ENCODE measurements around the gene SAXO1. TPM values are rescaled to one million over a fixed set of nuclear protein-coding genes. Genes with fewer than 3 reads are reported as not detected.

The SAXO1 gene
- total RNA-seq, 2 donors from 2014 or later, result not detected

- no peaks in the 10 kb centered on the region for H3K27me3 ChIP-seq
- WGBS, 2 donors, result 83 to 88% methylated on average over 2 to 9 of the region's 9 CpGs
- H3K27ac ChIP-seq, result no peak overlapping the region
- H3K4me1 ChIP-seq, result no peaks in the 10 kb centered on the region
- ATAC-seq, result no peak
- no peak overlapping the region for H3K4me3 ChIP-seq
- no peak for TF ChIP-seq CTCF (IDR thresholded peaks at IDR 0.05)
- TF ChIP-seq POLR2A (IDR thresholded peaks at IDR 0.05), result no peak
- no peak for DNase-seq
- intact Hi-C loops (cut with DNase I), result no loop called here
- H3K9me3 ChIP-seq, result no peaks in the 10 kb centered on the region
- H3K36me3 ChIP-seq (replicated peaks in 1 of 2; ENCODE audit: insufficient read depth in 1 of 2, low read depth in 2 of 2), result no peaks in the 10 kb centered on the region
These were observed 126.2 kb downstream of the SAXO1 start for GRCh38 chr9:18906656-18907395.

- no peak for ATAC-seq
These were observed 127.0 kb downstream of the SAXO1 start for GRCh38 chr9:18905883-18906629.

GRCh38 chr9:18905028-18905882 lies 127.8 kb downstream of the SAXO1 start:
- no peak for TF ChIP-seq CTCF (IDR thresholded peaks at IDR 0.05)
- TF ChIP-seq POLR2A (IDR thresholded peaks at IDR 0.05), result no peak

More at GRCh38 chr9:18905883-18906629, 127.0 kb downstream of the SAXO1 start:
- Histone ChIP-seq H3K4me3 (no peak overlapping the region), H3K27me3 (no peaks in the 10 kb centered on the region), H3K27ac (no peak overlapping the region), H3K36me3 (replicated peaks in 1 of 2; ENCODE audit: insufficient read depth in 1 of 2, low read depth in 2 of 2) (no peaks in the 10 kb centered on the region), H3K9me3 (no peaks in the 10 kb centered on the region), H3K4me1 (no peaks in the 10 kb centered on the region)
- intact Hi-C loops (cut with DNase I), result no loop called here
- WGBS, 2 donors, result 76 to 80% methylated on average over 9 of the region's 9 CpGs
- TF ChIP-seq CTCF (IDR thresholded peaks at IDR 0.05) (no peak), POLR2A (IDR thresholded peaks at IDR 0.05) (no peak)
- no peak for DNase-seq

GRCh38 chr9:18903450-18903849 lies 129.6 kb downstream of the SAXO1 start:
- H3K4me1 ChIP-seq, result no peaks in the 10 kb centered on the region
- no peak overlapping the region for H3K4me3 ChIP-seq
- DNase-seq (no peak), ATAC-seq (no peak)
- 65 to 87% methylated on average over 2 of the region's 2 CpGs for WGBS, 2 donors
- intact Hi-C loops (cut with DNase I), result no loop called here
- TF ChIP-seq POLR2A (IDR thresholded peaks at IDR 0.05), result no peak
- TF ChIP-seq CTCF (IDR thresholded peaks at IDR 0.05), result no peak
- no peaks in the 10 kb centered on the region for H3K9me3 ChIP-seq
- H3K27ac ChIP-seq, result no peak overlapping the region
- H3K27me3 ChIP-seq, result no peaks in the 10 kb centered on the region
- no peaks in the 10 kb centered on the region for H3K36me3 ChIP-seq (replicated peaks in 1 of 2; ENCODE audit: insufficient read depth in 1 of 2, low read depth in 2 of 2)

More at GRCh38 chr9:18905028-18905882, 127.8 kb downstream of the SAXO1 start:
- intact Hi-C loops (cut with DNase I), result no loop called here
- DNase-seq (no peak), ATAC-seq (no peak)
- Histone ChIP-seq H3K4me1 (no peaks in the 10 kb centered on the region), H3K27ac (no peak overlapping the region), H3K27me3 (no peaks in the 10 kb centered on the region), H3K9me3 (no peaks in the 10 kb centered on the region), H3K36me3 (replicated peaks in 1 of 2; ENCODE audit: insufficient read depth in 1 of 2, low read depth in 2 of 2) (no peaks in the 10 kb centered on the region), H3K4me3 (no peak overlapping the region)
- WGBS, 2 donors, result 73 to 74% methylated on average over 10 to 11 of the region's 11 CpGs

Measured in body of pancreas (tissue), 4 donors.